Suprapubic skin (tissue), 3 donors: ENCODE data around the gene ATXN7L3.

ENCODE experiments used
- POLR2AphosphoS5 ChIP-seq, 3 donors: sonication (generic); formaldehyde crosslinking; IDR thresholded peaks; one replicate each; pipeline ENCODE4 v1.6.1; 2017; ENCODE audit warnings: antibody characterized with exemption in 3 of 3
- TF ChIP-seq, protein P1 (sequence below), 2 donors: fragments of 200-600 bp in 1 of 2; fragments of 450-650 bp in 1 of 2; sonication (generic) in 1 of 2; IDR thresholded peaks; one replicate each; pipeline ENCODE4 v1.5.1; 2016 to 2019; ENCODE audit warnings: antibody characterized with exemption in 2 of 2, mild to moderate bottlenecking in 1 of 2, moderate library complexity in 1 of 2

DNA sequence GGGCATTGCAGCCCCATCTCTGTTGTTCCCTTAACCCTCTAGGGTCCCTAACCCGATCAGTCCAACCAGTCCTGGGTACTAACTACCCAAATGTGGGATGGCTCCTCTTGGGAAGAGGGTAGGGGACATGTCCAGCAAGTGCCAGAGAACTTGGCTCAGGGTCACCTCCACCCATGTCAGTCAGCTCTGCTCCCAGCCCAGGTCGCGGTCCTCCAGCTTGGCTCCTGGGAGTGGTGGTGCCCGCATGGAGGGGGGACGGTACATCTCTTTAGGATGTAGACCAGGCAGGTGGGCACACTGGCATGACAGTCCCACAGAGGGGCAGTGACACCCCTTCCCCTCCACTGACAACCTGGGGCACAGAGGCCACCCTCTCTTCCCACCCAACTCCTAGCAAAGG, 6.9 kb downstream of the ATXN7L3 start:
- TF ChIP-seq, protein P1, sequence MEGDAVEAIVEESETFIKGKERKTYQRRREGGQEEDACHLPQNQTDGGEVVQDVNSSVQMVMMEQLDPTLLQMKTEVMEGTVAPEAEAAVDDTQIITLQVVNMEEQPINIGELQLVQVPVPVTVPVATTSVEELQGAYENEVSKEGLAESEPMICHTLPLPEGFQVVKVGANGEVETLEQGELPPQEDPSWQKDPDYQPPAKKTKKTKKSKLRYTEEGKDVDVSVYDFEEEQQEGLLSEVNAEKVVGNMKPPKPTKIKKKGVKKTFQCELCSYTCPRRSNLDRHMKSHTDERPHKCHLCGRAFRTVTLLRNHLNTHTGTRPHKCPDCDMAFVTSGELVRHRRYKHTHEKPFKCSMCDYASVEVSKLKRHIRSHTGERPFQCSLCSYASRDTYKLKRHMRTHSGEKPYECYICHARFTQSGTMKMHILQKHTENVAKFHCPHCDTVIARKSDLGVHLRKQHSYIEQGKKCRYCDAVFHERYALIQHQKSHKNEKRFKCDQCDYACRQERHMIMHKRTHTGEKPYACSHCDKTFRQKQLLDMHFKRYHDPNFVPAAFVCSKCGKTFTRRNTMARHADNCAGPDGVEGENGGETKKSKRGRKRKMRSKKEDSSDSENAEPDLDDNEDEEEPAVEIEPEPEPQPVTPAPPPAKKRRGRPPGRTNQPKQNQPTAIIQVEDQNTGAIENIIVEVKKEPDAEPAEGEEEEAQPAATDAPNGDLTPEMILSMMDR (IDR thresholded peaks at IDR 0.05) = no peak
- no peak for TF ChIP-seq POLR2AphosphoS5 (IDR thresholded peaks at IDR 0.05)
